ENCODE data around the gene SUN1. TPM values are rescaled to one million over a fixed set of nuclear protein-coding genes. Genes with fewer than 3 reads are reported as not detected.

Gene SUN1
- total and polyA plus RNA-seq, 2 of the 8 experiments (the other 6 are each of a cell fraction or from before 2014, with no cell fraction given): 108 to 158 TPM

- CTCF ChIA-PET (ENCODE audit: partially characterized antibody): interaction anchor here (1.0 to 1.7 kb wide), 2 partner anchors 13 to 42 kb away, joined by 4 read pairs; no protein-coding TSS in a partner anchor
- Histone ChIP-seq H2BK20ac (ENCODE audit: low read length) (no peak overlapping the region), H3K36me3 (ENCODE audit: control insufficient read depth in 2 of 4, insufficient read depth in 4 of 4, low read length in 3 of 4) (peaks cover 0 to 12% (median under 1%) of the 10 kb centered on the region in 4 experiments; a peak in 3 of 8 replicates), H2BK5ac (ENCODE audit: low read depth, low read length) (no peak overlapping the region; the same call in 1 of the 2 replicates), H3K9me3 (ENCODE audit: insufficient read depth in 2 of 2, low read depth in 1 of 2, low read length in 1 of 2) (no peaks in the 10 kb centered on the region; a peak in 1 of 4 replicates), H3K23ac (ENCODE audit: insufficient read length) (no peak overlapping the region), H3K79me2 (ENCODE audit: control insufficient read depth in 1 of 2, insufficient read depth in 2 of 2, low read length in 2 of 2) (peaks cover 48 to 70% of the 10 kb centered on the region in 2 experiments), H4K91ac (replicated peaks; ENCODE audit: insufficient read length, low read length) (no peak overlapping the region), H3K27me3 (replicated peaks in 1 of 4; ENCODE audit: control insufficient read depth in 3 of 4, extremely low read depth in 1 of 4, insufficient read depth in 3 of 4, low read length in 3 of 4) (no peaks in the 10 kb centered on the region), H3K4ac (replicated peaks; ENCODE audit: insufficient read length, low read depth, low read length) (no peak overlapping the region), H2BK15ac (ENCODE audit: low read length) (no peak overlapping the region), H3K56ac (replicated peaks; ENCODE audit: insufficient read length, low read depth, low read length) (no peak overlapping the region), H3K4me1 (replicated peaks in 1 of 4; ENCODE audit: control insufficient read depth in 3 of 4, insufficient read depth in 4 of 4, low read length in 3 of 4) (peaks cover 0 to 5% (median 0%) of the 10 kb centered on the region in 4 experiments; a peak in 3 of 7 replicates), H3K27ac (ENCODE audit: low read depth, low read length) (no peak overlapping the region), H4K5ac (ENCODE audit: insufficient read length, low read depth, low read length) (no peak overlapping the region), H3K14ac (ENCODE audit: insufficient read length) (no peak overlapping the region), H2BK120ac (replicated peaks; ENCODE audit: low read depth, low read length) (no peak overlapping the region), H2AFZ (ENCODE audit: low read length) (no peak overlapping the region), H4K8ac (ENCODE audit: extremely low read depth, insufficient read depth, low read length) (no peak overlapping the region; the same call in 1 of the 2 replicates), H4K20me1 (replicated peaks in 1 of 2; ENCODE audit: control insufficient read depth in 1 of 2, insufficient read depth in 2 of 2, low read length in 2 of 2) (peaks cover 29 to 34% of the 10 kb centered on the region in 2 experiments), H3K18ac (ENCODE audit: extremely low read depth, low read length) (no peak overlapping the region), H3K23me2 (ENCODE audit: low read depth, low read length) (peaks cover 5% of the 10 kb centered on the region; the same call in 1 of the 2 replicates), H3K4me3 (ENCODE audit: extremely low read depth in 1 of 4, insufficient read depth in 2 of 4, low read depth in 3 of 4, low read length in 4 of 4) (no peak overlapping the region), H3K79me1 (ENCODE audit: low read depth, low read length) (peaks cover 8% of the 10 kb centered on the region), H2AK5ac (ENCODE audit: low read depth, low read length) (no peak overlapping the region), H3K9ac (replicated peaks in 1 of 4; ENCODE audit: extremely low read depth in 1 of 4, low read depth in 3 of 4, low read length in 3 of 4) (no peak overlapping the region), H2BK12ac (ENCODE audit: low read depth, low read length) (no peak overlapping the region), H3K4me2 (ENCODE audit: insufficient read depth in 1 of 2, low read depth in 2 of 2, low read length in 2 of 2) (peak overlapping the region in 1 of 2 experiments; percentile 3; a peak in 1 of 4 replicates)
- FAIRE-seq (no peak), DNase-seq (ENCODE audit: low read depth in 1 of 2, low spot score in 2 of 2) (no peak)
- POLR2A ChIA-PET (ENCODE audit: partially characterized antibody): interaction anchor here (0.7 to 2.3 kb wide), 3 partner anchors 19 to 252 kb away, joined by 3 to 7 read pairs (median 3); no protein-coding TSS in a partner anchor
- 97% methylated on average over 15 of the region's 15 CpGs; no CpG with 5 or more reads in 1 of the 2 experiments for WGBS, 2 experiments (ENCODE audit: extremely low coverage in 1 of 2, insufficient coverage in 1 of 2, insufficient read length in 1 of 2, insufficient replicate concordance in 2 of 2, low coverage in 1 of 2, low lambda C conversion rate in 2 of 2, missing lambda C conversion rate in 1 of 2)
- TF ChIP-seq POLR2AphosphoS5 (IDR thresholded peaks at IDR 0.05; ENCODE audit: low read depth, low read length): no peak
- no peak for TF ChIP-seq FOSL1 (IDR thresholded peaks at IDR 0.05; ENCODE audit: insufficient read depth, low read depth, low read length)
- TF ChIP-seq TAF7 (optimal IDR thresholded peaks at IDR 0.05; ENCODE audit: borderline replicate concordance, low read depth, low read length): no peak
- no peak for TF ChIP-seq SRF (IDR thresholded peaks at IDR 0.05; ENCODE audit: low read depth, low read length)
- TF ChIP-seq CHD1 (IDR thresholded peaks at IDR 0.05; ENCODE audit: low read depth, low read length): no peak
- TF ChIP-seq HDAC2 (IDR thresholded peaks at IDR 0.05; ENCODE audit: borderline replicate concordance in 1 of 2, low read depth in 2 of 2, low read length in 2 of 2): no peak
- no peak for TF ChIP-seq CBX5 (IDR thresholded peaks at IDR 0.05; ENCODE audit: low read depth, low read length)
- TF ChIP-seq CEBPB (IDR thresholded peaks at IDR 0.05; ENCODE audit: low read depth, low read length): no peak
- TF ChIP-seq KDM4A (IDR thresholded peaks at IDR 0.05; ENCODE audit: low read depth, low read length, severe bottlenecking): no peak
- TF ChIP-seq NANOG (IDR thresholded peaks at IDR 0.05; ENCODE audit: insufficient read depth, low read depth, low read length, poor library complexity, severe bottlenecking): no peak
- no peak for TF ChIP-seq TBP (IDR thresholded peaks at IDR 0.05; ENCODE audit: low read depth, low read length)
- no peak for TF ChIP-seq BACH1 (IDR thresholded peaks at IDR 0.05; ENCODE audit: low read length)
- TF ChIP-seq EP300 (IDR thresholded peaks at IDR 0.05; ENCODE audit: borderline replicate concordance in 1 of 2, low read depth in 2 of 2, low read length in 2 of 2): no peak
- TF ChIP-seq TEAD4 (IDR thresholded peaks at IDR 0.05; ENCODE audit: low read depth, low read length): no peak
These were observed 46.8 kb downstream of the SUN1 start for GRCh38 chr7:879093-879492.
